HG03103 (cell line): ENCODE results near the gene BCL2L12.

Experiments
- ATAC-seq: cut with Tn5 transposase; IDR thresholded peaks from one replicate; pipeline ENCODE4 v1.9.1; 2021; ENCODE audit warnings: low read depth; ENCODE audit not compliant: unreplicated experiment

Gene BCL2L12

GRCh38 chr19:49684251-49684982 is 18.7 kb downstream of the BCL2L12 start:
- ATAC-seq, result no peak

GRCh38 chr19:49684983-49685553 is 19.3 kb downstream of the BCL2L12 start:
- no peak for ATAC-seq

GRCh38 chr19:49685845-49686332 is 20.2 kb downstream of the BCL2L12 start:
- ATAC-seq, result no peak

GRCh38 chr19:49686503-49687088 is 20.9 kb downstream of the BCL2L12 start:
- no peak for ATAC-seq

GRCh38 chr19:49687150-49687549 is 21.4 kb downstream of the BCL2L12 start:
- no peak for ATAC-seq

GRCh38 chr19:49687566-49688316 is 22.0 kb downstream of the BCL2L12 start:
- ATAC-seq, result no peak

GRCh38 chr19:49688531-49689132 is 22.9 kb downstream of the BCL2L12 start:
- no peak for ATAC-seq

GRCh38 chr19:49689133-49690078 is 23.7 kb downstream of the BCL2L12 start, which contains the start of gene ADM5:
Gene ADM5 (plus strand): TSS chr19:49689594. CDS start chr19:49689838, 244 bp downstream.
- no peak for ATAC-seq

GRCh38 chr19:49690079-49690655 is 24.4 kb downstream of the BCL2L12 start:
- ATAC-seq, result no peak

GRCh38 chr19:49690656-49691242 is 25.0 kb downstream of the BCL2L12 start, which contains the start of gene CPT1C:
Gene CPT1C (plus strand): TSS chr19:49691116. CDS start chr19:49692253, 1,137 bp downstream.
- ATAC-seq, result no peak

GRCh38 chr19:49691243-49692146 is 25.8 kb downstream of the BCL2L12 start:
- no peak for ATAC-seq

- ATAC-seq, result no peak
Observed at GRCh38 chr19:49692147-49692506, 26.4 kb downstream of the BCL2L12 start.

GRCh38 chr19:49696115-49696514 is 30.4 kb downstream of the BCL2L12 start:
- no peak for ATAC-seq

GRCh38 chr19:49696865-49697264 is 31.1 kb downstream of the BCL2L12 start:
- no peak for ATAC-seq

- ATAC-seq, result no peak
Observed at GRCh38 chr19:49699364-49699763, 33.6 kb downstream of the BCL2L12 start.

- ATAC-seq, result no peak
Observed at GRCh38 chr19:49700563-49700962, 34.8 kb downstream of the BCL2L12 start.

- ATAC-seq, result no peak
Observed at GRCh38 chr19:49701271-49701786, 35.6 kb downstream of the BCL2L12 start.
